NCI-H446 treated with DMSO at 0.1 percent for 48 hours (cell line): ENCODE data around the gene CD22.

Source experiments
- DNase-seq: peaks from one replicate; lab custom pipeline; 2025; lab: John Stamatoyannopoulos, UW

The CD22 gene

GRCh38 chr19:35295792-35296462 is 33.1 kb upstream of the CD22 start:
- no peak for DNase-seq

- no peak for DNase-seq
Measured at GRCh38 chr19:35296644-35297514, 32.1 kb upstream of the CD22 start.

GRCh38 chr19:35297515-35297848 is 31.5 kb upstream of the CD22 start:
- no peak for DNase-seq

GRCh38 chr19:35297922-35298321 is 31.1 kb upstream of the CD22 start:
- no peak for DNase-seq

- no peak for DNase-seq
Measured at GRCh38 chr19:35298561-35298972, 30.4 kb upstream of the CD22 start.

- no peak for DNase-seq
Measured at GRCh38 chr19:35299523-35300338, 29.3 kb upstream of the CD22 start.

GRCh38 chr19:35300339-35300649 is 28.7 kb upstream of the CD22 start:
- DNase-seq, result no peak

GRCh38 chr19:35301961-35302360 is 27.0 kb upstream of the CD22 start:
- DNase-seq, result no peak

GRCh38 chr19:35302446-35302845 is 26.5 kb upstream of the CD22 start:
- no peak for DNase-seq

GRCh38 chr19:35303357-35303915 is 25.6 kb upstream of the CD22 start:
- DNase-seq, result no peak

GRCh38 chr19:35304036-35304435 is 25.0 kb upstream of the CD22 start:
- DNase-seq, result no peak

- no peak for DNase-seq
Measured at GRCh38 chr19:35305181-35305580, 23.8 kb upstream of the CD22 start.

GRCh38 chr19:35306473-35307246 is 22.3 kb upstream of the CD22 start:
- DNase-seq, result no peak

GRCh38 chr19:35307931-35308330 is 21.1 kb upstream of the CD22 start:
- DNase-seq, result no peak

- no peak for DNase-seq
Measured at GRCh38 chr19:35308910-35309309, 20.1 kb upstream of the CD22 start.

- no peak for DNase-seq
Measured at GRCh38 chr19:35309481-35310279, 19.3 kb upstream of the CD22 start.

GRCh38 chr19:35310331-35310730 is 18.7 kb upstream of the CD22 start:
- no peak for DNase-seq

GRCh38 chr19:35310811-35311465 is 18.0 kb upstream of the CD22 start:
- DNase-seq, result no peak

GRCh38 chr19:35311901-35312665 is 16.9 kb upstream of the CD22 start:
- DNase-seq, result no peak

- no peak for DNase-seq
Measured at GRCh38 chr19:35313587-35313986, 15.4 kb upstream of the CD22 start.
